Lower lobe of right lung (tissue), 2 donors: Measurements from ENCODE around the gene CYB5D1. TPM values are rescaled to one million over a fixed set of nuclear protein-coding genes. Genes with fewer than 3 reads are reported as not detected.

Experiments
- ATAC-seq, 2 donors: fragments of 200-7000 bp; cut with Tn5 transposase; one replicate each; pipeline ENCODE4 v1.9.1; 2020 to 2022; ENCODE audit warnings: mild to moderate bottlenecking in 2 of 2, moderate library complexity in 2 of 2
- DNase-seq: peaks from one replicate; pipeline ENCODE4 v3.0.0-alpha.2; 2020
- H3K27ac ChIP-seq: fragments of 200-600 bp; one replicate; pipeline ENCODE4 v1.8.0; 2022
- H3K27me3 ChIP-seq: fragments of 200-600 bp; one replicate; pipeline ENCODE4 v1.8.0; 2022; ENCODE audit warnings: low read depth
- H3K36me3 ChIP-seq: fragments of 200-600 bp; one replicate; pipeline ENCODE4 v1.8.0; 2022; ENCODE audit warnings: mild to moderate bottlenecking
- H3K4me1 ChIP-seq: fragments of 200-600 bp; one replicate; pipeline ENCODE4 v1.8.0; 2022
- H3K4me3 ChIP-seq: fragments of 200-600 bp; one replicate; pipeline ENCODE4 v1.8.0; 2022; ENCODE audit warnings: mild to moderate bottlenecking
- H3K9me3 ChIP-seq: fragments of 200-600 bp; one replicate; pipeline ENCODE4 v1.8.0; 2022
- CTCF ChIP-seq: fragments of 200-600 bp; IDR thresholded peaks from one replicate; pipeline ENCODE4 v1.8.0; 2022; ENCODE audit warnings: antibody characterized with exemption, mild to moderate bottlenecking
- intact Hi-C: fragments of 100-400 bp; cut with DNase I; formaldehyde crosslinking; loops from one replicate; pipeline ENCODE4 v1.11.0; 2022
- total RNA-seq: library from RNA; stranded (reverse); fragmentation: NEBNext Ultra II Directional; extraction: Animal tissue kit (Norgen Biotek cat#: 25700); gene quantifications from one replicate; pipeline ENCODE4 v1.2.1, GENCODE V29; 2021
- donor health status: DM: no; HTN: yes; CAD: no; lungs with severe emphysema.

CYB5D1 gene
- total RNA-seq, 1 donor from 2014 or later = 12.6 TPM

- peaks cover 82% of the 10 kb centered on the region for H3K36me3 ChIP-seq
- peak overlapping the region; percentile 58 for H3K27ac ChIP-seq
- no peaks in the 10 kb centered on the region for H3K9me3 ChIP-seq
- ATAC-seq (peak; percentile 84 to 93), DNase-seq (peak; percentile 94)
- peaks cover 31% of the 10 kb centered on the region for H3K4me1 ChIP-seq
- TF ChIP-seq CTCF = peak; percentile 97
- peak overlapping the region; percentile 37 for H3K4me3 ChIP-seq
- intact Hi-C loops = no loop called here
- H3K27me3 ChIP-seq = no peaks in the 10 kb centered on the region
Measured at GRCh38 chr17:7851438-7852261, 6.2 kb upstream of the CYB5D1 start.

GRCh38 chr17:7852262-7852670 lies 5.5 kb upstream of the CYB5D1 start:
- intact Hi-C loops = no loop called here
- Histone ChIP-seq H3K27ac (peak overlapping the region; percentile 58), H3K4me3 (peak overlapping the region; percentile 37), H3K4me1 (peaks cover 33% of the 10 kb centered on the region), H3K36me3 (peaks cover 76% of the 10 kb centered on the region), H3K9me3 (no peaks in the 10 kb centered on the region), H3K27me3 (no peaks in the 10 kb centered on the region)
- ATAC-seq (no peak), DNase-seq (peak; percentile 53)
- TF ChIP-seq CTCF = no peak

- no peak for ATAC-seq
- no peak overlapping the region for H3K4me3 ChIP-seq
- H3K36me3 ChIP-seq = peaks cover 67% of the 10 kb centered on the region
- DNase-seq = peak; percentile 51
- no peaks in the 10 kb centered on the region for H3K9me3 ChIP-seq
- no peak for TF ChIP-seq CTCF
- H3K27me3 ChIP-seq = no peaks in the 10 kb centered on the region
- no peak overlapping the region for H3K27ac ChIP-seq
- H3K4me1 ChIP-seq = peaks cover 33% of the 10 kb centered on the region
- intact Hi-C loops = no loop called here
Measured at GRCh38 chr17:7852919-7853690, 4.7 kb upstream of the CYB5D1 start.

GRCh38 chr17:7853691-7854038 lies 4.1 kb upstream of the CYB5D1 start:
- H3K4me3 ChIP-seq = no peak overlapping the region
- no peaks in the 10 kb centered on the region for H3K9me3 ChIP-seq
- no peak overlapping the region for H3K27ac ChIP-seq
- ATAC-seq = no peak
- H3K36me3 ChIP-seq = peaks cover 64% of the 10 kb centered on the region
- H3K4me1 ChIP-seq = peaks cover 37% of the 10 kb centered on the region
- intact Hi-C loops = no loop called here
- DNase-seq = peak; percentile 49
- no peaks in the 10 kb centered on the region for H3K27me3 ChIP-seq
- TF ChIP-seq CTCF = no peak

GRCh38 chr17:7854078-7854777 lies 3.6 kb upstream of the CYB5D1 start:
- peak overlapping the region; percentile 84 for H3K27ac ChIP-seq

More at GRCh38 chr17:7854078-7854777, 3.6 kb upstream of the CYB5D1 start:
- Histone ChIP-seq H3K36me3 (peaks cover 59% of the 10 kb centered on the region), H3K9me3 (no peaks in the 10 kb centered on the region), H3K27me3 (no peaks in the 10 kb centered on the region), H3K4me3 (peak overlapping the region; percentile 81), H3K4me1 (peaks cover 43% of the 10 kb centered on the region)
- ATAC-seq (no peak), DNase-seq (peak; percentile 49)
- TF ChIP-seq CTCF = no peak
- intact Hi-C loops = no loop called here
